Keratinocyte (primary cell): ENCODE measurements around the gene ERG. TPM values are rescaled to one million over a fixed set of nuclear protein-coding genes. Genes with fewer than 3 reads are reported as not detected.

Experiments
- DNase-seq: peaks from one replicate; pipeline ENCODE4 v3.0.0-alpha.2; 2011; ENCODE audit warnings: low read depth, missing footprints, low spot score
- FAIRE-seq: peaks from 2 replicates; lab custom pipeline; 2011; peaks lifted over from hg19 to GRCh38; lab: Jason Lieb, UNC
- H2AFZ ChIP-seq: 2 replicates; pipeline ENCODE4 v1.6.0; 2012; ENCODE audit warnings: low read length, control low read depth, inconsistent platforms; ENCODE audit not compliant: control insufficient read depth
- H3K27ac ChIP-seq: 2 replicates; pipeline ENCODE4 v1.5.1; 2011; ENCODE audit warnings: low read length; ENCODE audit not compliant: control insufficient read depth, insufficient read depth
- H3K27me3 ChIP-seq: 3 replicates; pipeline ENCODE4 v1.6.0; 2011; ENCODE audit warnings: low read length; ENCODE audit not compliant: control insufficient read depth, insufficient read depth; ENCODE audit errors: extremely low read depth
- H3K36me3 ChIP-seq, 2 experiments: 2 replicates in 1 of 2; 3 replicates in 1 of 2; pipeline ENCODE4 v1.5.1; 2011; ENCODE audit warnings: low read length in 2 of 2, mild to moderate bottlenecking in 1 of 2; ENCODE audit not compliant: control insufficient read depth in 2 of 2, insufficient read depth in 2 of 2; ENCODE audit errors: extremely low read depth in 1 of 2
- H3K4me1 ChIP-seq: 3 replicates; pipeline ENCODE4 v1.5.1; 2011; ENCODE audit warnings: low read length; ENCODE audit not compliant: control insufficient read depth, insufficient read depth; ENCODE audit errors: extremely low read depth
- H3K4me2 ChIP-seq: 3 replicates; pipeline ENCODE4 v1.6.0; 2011; ENCODE audit warnings: low read depth, low read length; ENCODE audit not compliant: control insufficient read depth, insufficient read depth; ENCODE audit errors: extremely low read depth
- H3K4me3 ChIP-seq, 3 experiments: fragments of 200-600 bp in 1 of 3; sonication (generic) in 1 of 3; 2 replicates in 2 of 3; 3 replicates in 1 of 3; pipeline ENCODE4 v1.5.1; 2011 to 2016; ENCODE audit warnings: low read length in 3 of 3, mild to moderate bottlenecking in 3 of 3, control low read depth in 2 of 3, inconsistent platforms in 1 of 3, low read depth in 1 of 3, mixed read lengths in 1 of 3, mixed run types in 1 of 3, moderate library complexity in 1 of 3; ENCODE audit not compliant: control insufficient read depth in 2 of 3, insufficient read depth in 2 of 3; ENCODE audit errors: extremely low read depth in 1 of 3
- H3K79me2 ChIP-seq: 2 replicates; pipeline ENCODE4 v1.6.0; 2012; ENCODE audit warnings: low read length; ENCODE audit not compliant: control insufficient read depth, insufficient read depth
- H3K9ac ChIP-seq: 3 replicates; pipeline ENCODE4 v1.6.0; 2011; ENCODE audit warnings: low read length; ENCODE audit not compliant: control insufficient read depth, insufficient read depth; ENCODE audit errors: extremely low read depth
- H3K9me1 ChIP-seq: 3 replicates; pipeline ENCODE4 v1.6.0; 2011; ENCODE audit warnings: low read length; ENCODE audit not compliant: control insufficient read depth, insufficient read depth; ENCODE audit errors: extremely low read depth
- H3K9me3 ChIP-seq: 2 replicates; pipeline ENCODE4 v1.5.1; 2012; ENCODE audit warnings: low read depth, low read length; ENCODE audit not compliant: control insufficient read depth
- H4K20me1 ChIP-seq: 3 replicates; pipeline ENCODE4 v1.6.0; 2011; ENCODE audit warnings: low read length; ENCODE audit not compliant: control insufficient read depth, insufficient read depth; ENCODE audit errors: extremely low read depth
- CTCF ChIP-seq, 3 experiments: IDR thresholded peaks in 1 of 3; conservative IDR thresholded peaks in 1 of 3; optimal IDR thresholded peaks in 1 of 3; 2 replicates in 2 of 3; 3 replicates in 1 of 3; pipeline versions ENCODE3 to v1.5.1; 2011; ENCODE audit warnings: low read length in 3 of 3, mild to moderate bottlenecking in 3 of 3, moderate library complexity in 2 of 3, control low read depth in 1 of 3, inconsistent platforms in 1 of 3; ENCODE audit not compliant: insufficient read depth in 2 of 3; ENCODE audit errors: extremely low read depth in 1 of 3
- EZH2 ChIP-seq: IDR thresholded peaks from one replicate; pipeline ENCODE4 v1.6.1; 2012; ENCODE audit warnings: inconsistent platforms, mild to moderate bottlenecking, low read length, moderate library complexity
- dilution Hi-C: fragments of 300-500 bp; cut with MboI; formaldehyde crosslinking; loops from one replicate; pipeline ENCODE4 v1.7.0; 2020; ENCODE audit warnings: low sequenced_read_pairs; ENCODE audit not compliant: extremely low pct_ligation_motif_present
- polyA plus RNA-seq, 5 experiments: library from polyadenylated mRNA; depleted of rRNA in 3 of 5; stranded (reverse) in 3 of 5; stranded (forward) in 1 of 5; unstranded in 1 of 5; fragments of >200 nt; gene quantifications; 1 replicate in 1 of 5; 2 replicates in 3 of 5; 3 replicates in 1 of 5; pipeline versions ENCODE4 v1.2.1 to v1.2.3, GENCODE V29; 2011 to 2012; ENCODE audit warnings: missing spikeins in 2 of 5, low read depth in 1 of 5, low replicate concordance in 1 of 5

Gene ERG
- polyA plus RNA-seq, 1 donor (not counting 4 experiments of a cell fraction or from before 2014, with no cell fraction given), result 0.08 TPM

- no peaks in the 10 kb centered on the region for H3K36me3 ChIP-seq
- no peak overlapping the region for H3K9ac ChIP-seq
- no peaks in the 10 kb centered on the region for H3K27me3 ChIP-seq
- no peak for DNase-seq
- H3K79me2 ChIP-seq, result no peaks in the 10 kb centered on the region
- H3K9me3 ChIP-seq, result no peaks in the 10 kb centered on the region
- peaks cover 11% of the 10 kb centered on the region for H3K4me1 ChIP-seq
- H3K27ac ChIP-seq, result no peak overlapping the region
- no peak for FAIRE-seq
- no peaks in the 10 kb centered on the region for H4K20me1 ChIP-seq
- H3K4me2 ChIP-seq, result no peak overlapping the region
- H3K4me3 ChIP-seq, result no peak overlapping the region
- no peak for TF ChIP-seq CTCF (optimal IDR thresholded peaks at IDR 0.05 in 1 of 3, IDR thresholded peaks at IDR 0.05 in 1 of 3, conservative IDR thresholded peaks at IDR 0.05 in 1 of 3; ENCODE audit: extremely low read depth in 1 of 3, insufficient read depth in 2 of 3, low read length in 3 of 3)
- TF ChIP-seq EZH2, result no peak
- dilution Hi-C loops, result no loop called here
- H3K9me1 ChIP-seq, result no peaks in the 10 kb centered on the region
- no peak overlapping the region for H2AFZ ChIP-seq
Measured at GRCh38 chr21:38499296-38499695, 1.0 kb upstream of the ERG start.

GRCh38 chr21:38496224-38496623 lies 2.1 kb downstream of the ERG start:
- no peak for TF ChIP-seq CTCF (optimal IDR thresholded peaks at IDR 0.05 in 1 of 3, IDR thresholded peaks at IDR 0.05 in 1 of 3, conservative IDR thresholded peaks at IDR 0.05 in 1 of 3; ENCODE audit: extremely low read depth in 1 of 3, insufficient read depth in 2 of 3, low read length in 3 of 3)
- no peak for TF ChIP-seq EZH2
- dilution Hi-C loops, result no loop called here
- H3K4me3 ChIP-seq, result no peak overlapping the region

More at GRCh38 chr21:38496224-38496623, 2.1 kb downstream of the ERG start:
- no peaks in the 10 kb centered on the region for H3K27me3 ChIP-seq
- H3K4me1 ChIP-seq, result no peaks in the 10 kb centered on the region
- H3K79me2 ChIP-seq, result no peaks in the 10 kb centered on the region
- no peak overlapping the region for H3K9ac ChIP-seq
- H2AFZ ChIP-seq, result no peak overlapping the region
- H3K36me3 ChIP-seq, result no peaks in the 10 kb centered on the region
- H3K27ac ChIP-seq, result no peak overlapping the region
- no peak overlapping the region for H3K4me2 ChIP-seq
- FAIRE-seq, result no peak
- H3K9me1 ChIP-seq, result no peaks in the 10 kb centered on the region
- no peaks in the 10 kb centered on the region for H3K9me3 ChIP-seq
- DNase-seq, result no peak
- H4K20me1 ChIP-seq, result no peaks in the 10 kb centered on the region
